Gastrocnemius medialis (tissue), 4 donors: ENCODE results near the gene SPSB1. TPM values are rescaled to one million over a fixed set of nuclear protein-coding genes. Genes with fewer than 3 reads are reported as not detected.
A peak's percentile ranks its signal among the peaks of the same experiment; 100 is the strongest.

ENCODE experiments used
- ATAC-seq, 2 donors: fragments of 150-250 bp; one replicate each; pipeline ENCODE4 v1.9.1; 2016
- DNase-seq, 2 donors: peaks; one replicate each; pipeline ENCODE4 v3.0.0-alpha.2; 2019
- H3K27ac ChIP-seq, 4 donors: fragments of 200-600 bp; sonication (generic); 1 replicate in 1 of 4; 2 replicates in 3 of 4; pipeline ENCODE4 v1.5.1; 2016 to 2018; ENCODE audit warnings: mild to moderate bottlenecking in 2 of 4, moderate library complexity in 1 of 4
- H3K27me3 ChIP-seq, 3 donors: fragments of 200-600 bp; sonication (generic) in 2 of 3; 1 replicate in 1 of 3; 2 replicates in 2 of 3; pipeline versions ENCODE4 v1.5.1 to v1.6.0; 2016 to 2019; ENCODE audit warnings: mild to moderate bottlenecking in 1 of 3, moderate library complexity in 1 of 3
- H3K36me3 ChIP-seq, 2 donors: fragments of 200-600 bp; sonication (generic) in 1 of 2; one replicate each; pipeline ENCODE4 v1.5.1; 2017 to 2018
- H3K4me1 ChIP-seq, 2 donors: fragments of 200-600 bp; sonication (generic) in 1 of 2; one replicate each; pipeline ENCODE4 v1.5.1; 2016 to 2017; ENCODE audit warnings: mild to moderate bottlenecking in 2 of 2
- H3K4me3 ChIP-seq, 4 donors: fragments of 200-600 bp; sonication (generic) in 3 of 4; 1 replicate in 1 of 4; 2 replicates in 3 of 4; pipeline ENCODE4 v1.5.1; 2016 to 2019; ENCODE audit warnings: mild to moderate bottlenecking in 2 of 4
- H3K9me3 ChIP-seq, 3 donors: fragments of 200-600 bp; sonication (generic) in 2 of 3; 1 replicate in 1 of 3; 2 replicates in 2 of 3; pipeline ENCODE4 v1.5.1; 2016 to 2019
- CTCF ChIP-seq, 5 experiments: fragments of 450-650 bp in 3 of 5; fragments of 200-600 bp in 2 of 5; sonication (generic) in 2 of 5; IDR thresholded peaks in 4 of 5; conservative IDR thresholded peaks in 1 of 5; 1 replicate in 4 of 5; 2 replicates in 1 of 5; pipeline ENCODE4 v1.5.1; 2016 to 2019; ENCODE audit warnings: antibody characterized with exemption in 5 of 5, mild to moderate bottlenecking in 3 of 5, moderate library complexity in 3 of 5
- POLR2A ChIP-seq, 2 donors: fragments of 450-650 bp; IDR thresholded peaks; one replicate each; pipeline ENCODE4 v1.6.1; 2017; ENCODE audit warnings: antibody characterized with exemption in 2 of 2, mild to moderate bottlenecking in 2 of 2, moderate library complexity in 2 of 2
- in situ Hi-C, 4 donors: fragments of 200-750 bp; cut with MboI; loops; one replicate each; pipeline versions ENCODE4 v1.15.0 to v1.8.0; 2017; ENCODE audit warnings: low sequenced_read_pairs in 4 of 4
- intact Hi-C: fragments of 100-400 bp; cut with DNase I; formaldehyde crosslinking; loops from one replicate; pipeline ENCODE4 v1.15.1; 2023; ENCODE audit warnings: low total_unique reads
- total RNA-seq, 4 donors: library from RNA; depleted of rRNA; stranded (reverse); fragments of >200 nt; gene quantifications; one replicate each; pipeline versions ENCODE4 v1.1.0 to v1.2.3, GENCODE V29; 2016

Gene SPSB1
- total RNA-seq, 4 donors from 2014 or later = 40.4 to 161 (median 56.6) TPM

GRCh38 chr1:9344426-9345200, 51.9 kb downstream of the SPSB1 start:
- H3K9me3 ChIP-seq = no peaks in the 10 kb centered on the region
- intact Hi-C loops (no loop called here), in situ Hi-C loops (no loop called here)
- peak overlapping the region in 3 of 4 donors; percentile 26 to 41 (median 38) for H3K27ac ChIP-seq
- DNase-seq = peak in 1 of 2 donors; percentile 47
- peak in 1 of 2 donors; percentile 45 for ATAC-seq
- no peak for TF ChIP-seq CTCF (IDR thresholded peaks at IDR 0.05 in 4 of 5, conservative IDR thresholded peaks at IDR 0.05 in 1 of 5)
- TF ChIP-seq POLR2A (IDR thresholded peaks at IDR 0.05) = no peak
- peaks cover 14 to 43% of the 10 kb centered on the region in 2 donors for H3K4me1 ChIP-seq
- no peak overlapping the region for H3K4me3 ChIP-seq
- H3K36me3 ChIP-seq = no peaks in the 10 kb centered on the region
- H3K27me3 ChIP-seq = no peaks in the 10 kb centered on the region

- DNase-seq (no peak), ATAC-seq (no peak)
- intact Hi-C loops = no loop called here
- Histone ChIP-seq H3K4me3 (no peak overlapping the region), H3K27ac (no peak overlapping the region), H3K4me1 (peaks cover 17 to 42% of the 10 kb centered on the region in 2 donors), H3K27me3 (no peaks in the 10 kb centered on the region), H3K36me3 (no peaks in the 10 kb centered on the region), H3K9me3 (no peaks in the 10 kb centered on the region)
- in situ Hi-C loops = no loop called here
- TF ChIP-seq CTCF (IDR thresholded peaks at IDR 0.05 in 4 of 5, conservative IDR thresholded peaks at IDR 0.05 in 1 of 5) = no peak
- TF ChIP-seq POLR2A (IDR thresholded peaks at IDR 0.05) = no peak
Observed at GRCh38 chr1:9345471-9345870, 52.8 kb downstream of the SPSB1 start.

- ATAC-seq (no peak), DNase-seq (no peak)
- H3K9me3 ChIP-seq = no peaks in the 10 kb centered on the region
- in situ Hi-C loops (no loop called here), intact Hi-C loops (no loop called here)
- H3K4me1 ChIP-seq = peaks cover 17 to 37% of the 10 kb centered on the region in 2 donors
- H3K4me3 ChIP-seq = no peak overlapping the region
- no peak for TF ChIP-seq POLR2A (IDR thresholded peaks at IDR 0.05)
- no peaks in the 10 kb centered on the region for H3K27me3 ChIP-seq
- no peak overlapping the region for H3K27ac ChIP-seq
- H3K36me3 ChIP-seq = no peaks in the 10 kb centered on the region
Observed at GRCh38 chr1:9345922-9346321, 53.2 kb downstream of the SPSB1 start.

GRCh38 chr1:9346566-9346965, 53.9 kb downstream of the SPSB1 start:
- H3K27ac ChIP-seq = no peak overlapping the region
- H3K27me3 ChIP-seq = no peaks in the 10 kb centered on the region
- TF ChIP-seq POLR2A (IDR thresholded peaks at IDR 0.05) = no peak
- no peak for TF ChIP-seq CTCF (IDR thresholded peaks at IDR 0.05 in 4 of 5, conservative IDR thresholded peaks at IDR 0.05 in 1 of 5)
- no peak for DNase-seq
- H3K4me3 ChIP-seq = no peak overlapping the region
- ATAC-seq = no peak
- no peaks in the 10 kb centered on the region for H3K36me3 ChIP-seq
- H3K4me1 ChIP-seq = peaks cover 17 to 33% of the 10 kb centered on the region in 2 donors
- in situ Hi-C loops (no loop called here), intact Hi-C loops (no loop called here)
- no peaks in the 10 kb centered on the region for H3K9me3 ChIP-seq

- intact Hi-C loops = no loop called here
Observed at GRCh38 chr1:9347095-9347850, 54.6 kb downstream of the SPSB1 start.

More at GRCh38 chr1:9347095-9347850, 54.6 kb downstream of the SPSB1 start:
- Histone ChIP-seq H3K4me3 (no peak overlapping the region), H3K9me3 (no peaks in the 10 kb centered on the region), H3K36me3 (no peaks in the 10 kb centered on the region), H3K4me1 (peaks cover 17 to 33% of the 10 kb centered on the region in 2 donors), H3K27me3 (no peaks in the 10 kb centered on the region), H3K27ac (no peak overlapping the region)
- in situ Hi-C loops = no loop called here
- no peak for DNase-seq
- no peak for ATAC-seq
- no peak for TF ChIP-seq CTCF (IDR thresholded peaks at IDR 0.05 in 4 of 5, conservative IDR thresholded peaks at IDR 0.05 in 1 of 5)
- no peak for TF ChIP-seq POLR2A (IDR thresholded peaks at IDR 0.05)
